HEK293T (cell line): Measurements from ENCODE around the gene RIMBP2.

Source experiments
- ARNT ChIP-seq: fragments of 450-650 bp; IDR thresholded peaks from 2 replicates; pipeline ENCODE4 v1.6.1; 2017; ENCODE audit warnings: mild to moderate bottlenecking
- ELF4 ChIP-seq: fragments of 450-650 bp; IDR thresholded peaks from 2 replicates; pipeline ENCODE4 v1.6.1; 2017; ENCODE audit warnings: antibody characterized with exemption
- FOXA1 ChIP-seq: fragments of 450-650 bp; IDR thresholded peaks from 2 replicates; pipeline ENCODE4 v1.6.1; 2016; ENCODE audit warnings: mild to moderate bottlenecking
- FOXK2 ChIP-seq: fragments of 450-650 bp; IDR thresholded peaks from 2 replicates; pipeline ENCODE4 v1.6.1; 2016; ENCODE audit warnings: mild to moderate bottlenecking
- FOXM1 ChIP-seq: fragments of 450-650 bp; IDR thresholded peaks from 2 replicates; pipeline ENCODE4 v1.6.1; 2017; ENCODE audit warnings: mild to moderate bottlenecking, borderline replicate concordance
- SP1 ChIP-seq: fragments of 450-650 bp; IDR thresholded peaks from 2 replicates; pipeline ENCODE4 v1.6.1; 2017
- TARDBP ChIP-seq: fragments of 450-650 bp; IDR thresholded peaks from 2 replicates; pipeline ENCODE4 v1.6.1; 2016

DNA sequence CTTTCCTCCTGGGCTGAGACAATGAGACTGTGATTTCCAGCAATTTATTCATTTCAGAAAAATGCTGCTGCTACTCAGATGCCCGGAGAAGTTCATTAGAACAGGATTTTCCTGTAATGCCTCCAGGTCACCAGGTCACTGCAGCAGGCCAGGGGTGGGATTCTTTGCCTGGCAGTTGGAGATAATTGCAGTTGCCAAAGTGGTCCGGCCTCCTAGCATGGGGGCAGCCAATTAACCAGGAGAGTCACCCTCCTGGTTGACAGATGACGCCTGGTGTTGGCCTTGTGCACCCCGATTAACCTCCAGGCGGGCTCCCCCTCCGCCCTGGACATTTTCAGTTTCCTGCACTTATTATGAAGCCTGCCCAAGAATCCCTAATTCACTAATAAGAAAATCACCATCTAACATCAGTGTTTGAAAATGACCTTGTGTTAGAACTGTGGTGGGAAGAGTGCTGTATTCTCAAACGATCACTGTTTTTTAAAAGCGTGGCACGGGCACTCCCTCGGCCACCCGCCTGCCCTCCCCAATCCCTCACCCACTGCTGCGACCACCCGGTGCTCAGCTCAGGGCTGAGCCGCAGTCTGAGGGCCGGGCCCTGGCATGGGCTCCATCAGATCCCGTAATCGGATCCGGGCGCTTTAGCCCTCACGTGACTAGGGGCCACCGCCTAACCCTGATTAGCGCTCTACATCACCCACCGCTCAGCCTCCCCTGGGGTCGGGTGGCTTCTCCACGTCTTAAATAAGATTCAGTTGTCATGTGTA lies 12.9 kb downstream of the RIMBP2 start:
- TF ChIP-seq FOXA1 (no peak), ARNT (no peak), FOXM1 (no peak), TARDBP (no peak), FOXK2 (no peak), ELF4 (no peak), SP1 (no peak)
